HG02885 (cell line): ENCODE measurements around the gene SLC12A5.

ENCODE experiments used
- ATAC-seq: cut with Tn5 transposase; IDR thresholded peaks from one replicate; pipeline ENCODE4 v1.9.1; 2021; ENCODE audit warnings: mild to moderate bottlenecking; ENCODE audit not compliant: unreplicated experiment, poor library complexity

The SLC12A5 gene

GRCh38 chr20:46023999-46024398 lies 5.0 kb upstream of the SLC12A5 start:
- no peak for ATAC-seq

- no peak for ATAC-seq
Measured at GRCh38 chr20:46025376-46025783, 3.6 kb upstream of the SLC12A5 start.

- ATAC-seq, result no peak
Measured at GRCh38 chr20:46027245-46027853, 1.7 kb upstream of the SLC12A5 start.

- ATAC-seq, result no peak
Measured at GRCh38 chr20:46028110-46028509, 905 bp upstream of the SLC12A5 start.

GRCh38 chr20:46030284-46031013 lies 1.4 kb downstream of the SLC12A5 start:
- no peak for ATAC-seq

GRCh38 chr20:46031014-46031569 lies 2.1 kb downstream of the SLC12A5 start:
- no peak for ATAC-seq

GRCh38 chr20:46031701-46032254 lies 2.8 kb downstream of the SLC12A5 start:
- ATAC-seq, result no peak

GRCh38 chr20:46034039-46034438 lies 5.0 kb downstream of the SLC12A5 start:
- no peak for ATAC-seq

GRCh38 chr20:46035253-46035652 lies 6.2 kb downstream of the SLC12A5 start:
- no peak for ATAC-seq

GRCh38 chr20:46035713-46036112 lies 6.7 kb downstream of the SLC12A5 start:
- no peak for ATAC-seq

GRCh38 chr20:46036370-46036769 lies 7.4 kb downstream of the SLC12A5 start:
- no peak for ATAC-seq

- ATAC-seq, result no peak
Measured at GRCh38 chr20:46037036-46037435, 8.0 kb downstream of the SLC12A5 start.

- ATAC-seq, result no peak
Measured at GRCh38 chr20:46040902-46041535, 12.0 kb downstream of the SLC12A5 start.

GRCh38 chr20:46043556-46043955 lies 14.5 kb downstream of the SLC12A5 start:
- no peak for ATAC-seq

- no peak for ATAC-seq
Measured at GRCh38 chr20:46044896-46045295, 15.9 kb downstream of the SLC12A5 start.

- no peak for ATAC-seq
Measured at GRCh38 chr20:46046588-46047310, 17.7 kb downstream of the SLC12A5 start.

GRCh38 chr20:46047821-46048220 lies 18.8 kb downstream of the SLC12A5 start:
- no peak for ATAC-seq

- ATAC-seq, result no peak
Measured at GRCh38 chr20:46049190-46049589, 20.2 kb downstream of the SLC12A5 start.

GRCh38 chr20:46049815-46050214 lies 20.8 kb downstream of the SLC12A5 start:
- no peak for ATAC-seq

- no peak for ATAC-seq
Measured at GRCh38 chr20:46050444-46050843, 21.4 kb downstream of the SLC12A5 start.
